ENCODE measurements around the gene MICAL3. TPM values are rescaled to one million over a fixed set of nuclear protein-coding genes. Genes with fewer than 3 reads are reported as not detected.

The MICAL3 gene
- total RNA-seq, 1 experiment from 2014 or later = 47.1 TPM

DNA sequence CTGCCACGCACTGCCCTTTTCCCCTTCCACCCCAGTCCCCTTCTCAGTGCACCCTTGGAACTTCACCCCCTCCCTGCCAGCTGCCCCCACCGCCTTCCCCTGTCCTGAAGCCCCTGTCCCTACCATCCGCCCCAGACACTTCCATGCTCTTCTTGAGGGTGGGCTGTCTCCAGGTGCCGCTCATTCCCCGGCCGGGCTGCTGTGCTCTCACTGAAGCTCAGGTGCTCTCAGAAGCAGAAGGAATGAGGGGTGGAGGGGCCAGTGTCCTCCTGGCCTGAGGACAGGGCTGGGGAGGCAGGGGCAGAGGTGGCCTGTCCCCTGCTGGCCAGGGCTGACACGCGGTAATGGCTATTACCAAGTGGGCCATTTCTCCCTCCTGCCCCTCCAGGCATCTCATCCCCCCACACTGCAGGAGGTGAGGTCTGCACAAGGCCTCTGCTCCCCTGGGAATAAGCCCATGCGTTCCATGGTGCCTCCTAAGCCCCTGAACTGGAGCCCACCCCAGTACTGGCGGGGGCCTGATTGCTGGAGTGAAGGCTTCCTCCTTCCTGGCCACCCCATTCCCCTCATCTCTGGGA, 243.5 kb downstream of the MICAL3 start:
- no peak overlapping the region for H3K27ac ChIP-seq (ENCODE audit: low read length)
- intact Hi-C loops (cut with micrococcal nuclease; ENCODE audit: unreplicated experiment) = loop anchor here (5.0 kb wide), 1 partner anchor 39 kb away; no protein-coding TSS in a partner anchor
- no peak for ATAC-seq

DNA sequence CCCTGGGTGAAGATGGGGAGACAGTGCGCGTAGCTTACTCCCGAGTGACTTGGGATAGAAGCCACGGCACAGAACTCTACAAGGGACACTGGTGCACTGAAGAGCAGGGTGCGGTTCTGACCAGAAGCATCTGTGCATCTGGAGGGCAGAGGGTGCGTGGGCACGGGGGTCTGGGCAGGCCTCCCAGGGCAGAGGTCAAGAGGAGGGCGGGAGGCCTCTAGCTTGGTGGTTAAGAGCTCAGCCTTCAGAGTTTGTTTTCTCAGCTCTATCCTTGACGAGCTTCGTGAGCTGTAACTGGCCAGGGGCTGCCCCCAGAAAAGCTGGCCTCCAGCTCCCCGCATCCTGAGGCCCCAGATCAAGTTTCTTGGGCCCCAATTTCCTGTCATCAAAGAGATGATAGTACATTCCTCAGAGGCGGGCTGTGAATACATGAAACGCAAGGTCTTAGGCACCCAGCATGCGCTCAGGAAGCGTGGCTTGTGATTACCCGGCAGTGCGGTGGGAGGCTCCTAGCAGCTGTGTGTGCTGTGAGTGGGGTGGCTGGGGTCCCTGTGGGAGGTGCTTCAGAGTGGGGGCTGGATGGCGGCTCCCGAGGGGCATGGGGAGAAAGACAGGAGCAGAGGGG, 244.1 kb downstream of the MICAL3 start:
- no TSS peak for BruUV-seq (replicated peaks)
- in situ Hi-C loops (cut with HindIII; ENCODE audit: low pct_unique_long_range_greater_than_20kb, low sequenced_read_pairs) = no loop called here
- H3K27me3 ChIP-seq (ENCODE audit: control insufficient read depth, insufficient read depth, low read length) = no peaks in the 10 kb centered on the region
- H3K36me3 ChIP-seq (ENCODE audit: control insufficient read depth, insufficient read depth, low read length) = no peaks in the 10 kb centered on the region
- no peaks in the 10 kb centered on the region for H3K9me3 ChIP-seq (ENCODE audit: control insufficient read depth, insufficient read depth, low read depth, low read length)
- ATAC-seq (no peak), DNase-seq (ENCODE audit: low read depth, low spot score) (no peak)
- intact Hi-C loops (cut with micrococcal nuclease; ENCODE audit: unreplicated experiment) = loop anchor here (5.0 kb wide), 1 partner anchor 38 kb away; no protein-coding TSS in a partner anchor
- peaks cover 21% of the 10 kb centered on the region for H3K4me1 ChIP-seq (ENCODE audit: control insufficient read depth, insufficient read depth, low read length)
- TF ChIP-seq, protein P1, sequence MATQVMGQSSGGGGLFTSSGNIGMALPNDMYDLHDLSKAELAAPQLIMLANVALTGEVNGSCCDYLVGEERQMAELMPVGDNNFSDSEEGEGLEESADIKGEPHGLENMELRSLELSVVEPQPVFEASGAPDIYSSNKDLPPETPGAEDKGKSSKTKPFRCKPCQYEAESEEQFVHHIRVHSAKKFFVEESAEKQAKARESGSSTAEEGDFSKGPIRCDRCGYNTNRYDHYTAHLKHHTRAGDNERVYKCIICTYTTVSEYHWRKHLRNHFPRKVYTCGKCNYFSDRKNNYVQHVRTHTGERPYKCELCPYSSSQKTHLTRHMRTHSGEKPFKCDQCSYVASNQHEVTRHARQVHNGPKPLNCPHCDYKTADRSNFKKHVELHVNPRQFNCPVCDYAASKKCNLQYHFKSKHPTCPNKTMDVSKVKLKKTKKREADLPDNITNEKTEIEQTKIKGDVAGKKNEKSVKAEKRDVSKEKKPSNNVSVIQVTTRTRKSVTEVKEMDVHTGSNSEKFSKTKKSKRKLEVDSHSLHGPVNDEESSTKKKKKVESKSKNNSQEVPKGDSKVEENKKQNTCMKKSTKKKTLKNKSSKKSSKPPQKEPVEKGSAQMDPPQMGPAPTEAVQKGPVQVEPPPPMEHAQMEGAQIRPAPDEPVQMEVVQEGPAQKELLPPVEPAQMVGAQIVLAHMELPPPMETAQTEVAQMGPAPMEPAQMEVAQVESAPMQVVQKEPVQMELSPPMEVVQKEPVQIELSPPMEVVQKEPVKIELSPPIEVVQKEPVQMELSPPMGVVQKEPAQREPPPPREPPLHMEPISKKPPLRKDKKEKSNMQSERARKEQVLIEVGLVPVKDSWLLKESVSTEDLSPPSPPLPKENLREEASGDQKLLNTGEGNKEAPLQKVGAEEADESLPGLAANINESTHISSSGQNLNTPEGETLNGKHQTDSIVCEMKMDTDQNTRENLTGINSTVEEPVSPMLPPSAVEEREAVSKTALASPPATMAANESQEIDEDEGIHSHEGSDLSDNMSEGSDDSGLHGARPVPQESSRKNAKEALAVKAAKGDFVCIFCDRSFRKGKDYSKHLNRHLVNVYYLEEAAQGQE (IDR thresholded peaks at IDR 0.05; ENCODE audit: insufficient read depth in 1 of 2, low read depth in 2 of 2, low read length in 1 of 2) = no peak
- TF ChIP-seq SIN3A (IDR thresholded peaks at IDR 0.05; ENCODE audit: borderline replicate concordance, insufficient read depth, low read depth, low read length) (no peak), TCF7L2 (IDR thresholded peaks at IDR 0.05; ENCODE audit: low read depth, low read length) (no peak), POLR2AphosphoS5 (IDR thresholded peaks at IDR 0.05; ENCODE audit: low read depth, low read length) (no peak)
- TF ChIP-seq, protein P2, sequence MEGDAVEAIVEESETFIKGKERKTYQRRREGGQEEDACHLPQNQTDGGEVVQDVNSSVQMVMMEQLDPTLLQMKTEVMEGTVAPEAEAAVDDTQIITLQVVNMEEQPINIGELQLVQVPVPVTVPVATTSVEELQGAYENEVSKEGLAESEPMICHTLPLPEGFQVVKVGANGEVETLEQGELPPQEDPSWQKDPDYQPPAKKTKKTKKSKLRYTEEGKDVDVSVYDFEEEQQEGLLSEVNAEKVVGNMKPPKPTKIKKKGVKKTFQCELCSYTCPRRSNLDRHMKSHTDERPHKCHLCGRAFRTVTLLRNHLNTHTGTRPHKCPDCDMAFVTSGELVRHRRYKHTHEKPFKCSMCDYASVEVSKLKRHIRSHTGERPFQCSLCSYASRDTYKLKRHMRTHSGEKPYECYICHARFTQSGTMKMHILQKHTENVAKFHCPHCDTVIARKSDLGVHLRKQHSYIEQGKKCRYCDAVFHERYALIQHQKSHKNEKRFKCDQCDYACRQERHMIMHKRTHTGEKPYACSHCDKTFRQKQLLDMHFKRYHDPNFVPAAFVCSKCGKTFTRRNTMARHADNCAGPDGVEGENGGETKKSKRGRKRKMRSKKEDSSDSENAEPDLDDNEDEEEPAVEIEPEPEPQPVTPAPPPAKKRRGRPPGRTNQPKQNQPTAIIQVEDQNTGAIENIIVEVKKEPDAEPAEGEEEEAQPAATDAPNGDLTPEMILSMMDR (IDR thresholded peaks at IDR 0.05) = no peak
- no peak overlapping the region for H3K27ac ChIP-seq (ENCODE audit: low read length)
- CTCF ChIA-PET = interaction anchor here (0.5 kb wide), 1 partner anchor 474 kb away, joined by 3 read pairs; no protein-coding TSS in a partner anchor
- H3K4me3 ChIP-seq (ENCODE audit: low read depth in 2 of 2, low read length in 2 of 2) = no peak overlapping the region
- POLR2A ChIA-PET = no interaction called here

More for the DNA sequence above, 243.5 kb downstream of the MICAL3 start:
- Histone ChIP-seq H3K36me3 (ENCODE audit: control insufficient read depth, insufficient read depth, low read length) (no peaks in the 10 kb centered on the region), H3K9me3 (ENCODE audit: control insufficient read depth, insufficient read depth, low read depth, low read length) (no peaks in the 10 kb centered on the region), H3K27me3 (ENCODE audit: control insufficient read depth, insufficient read depth, low read length) (no peaks in the 10 kb centered on the region), H3K4me3 (ENCODE audit: low read depth in 2 of 2, low read length in 2 of 2) (no peak overlapping the region), H3K4me1 (ENCODE audit: control insufficient read depth, insufficient read depth, low read length) (peaks cover 17% of the 10 kb centered on the region)
- CTCF ChIA-PET = interaction anchor here (1.4 kb wide), 1 partner anchor 38 kb away, joined by 4 read pairs; no protein-coding TSS in a partner anchor
- in situ Hi-C loops (cut with HindIII; ENCODE audit: low pct_unique_long_range_greater_than_20kb, low sequenced_read_pairs) = no loop called here
- TF ChIP-seq TCF7L2 (IDR thresholded peaks at IDR 0.05; ENCODE audit: low read depth, low read length) (no peak), SIN3A (IDR thresholded peaks at IDR 0.05; ENCODE audit: borderline replicate concordance, insufficient read depth, low read depth, low read length) (no peak), POLR2AphosphoS5 (IDR thresholded peaks at IDR 0.05; ENCODE audit: low read depth, low read length) (no peak)
- TF ChIP-seq, protein P2 (IDR thresholded peaks at IDR 0.05) = no peak
- TF ChIP-seq, protein P1 (IDR thresholded peaks at IDR 0.05; ENCODE audit: insufficient read depth in 1 of 2, low read depth in 2 of 2, low read length in 1 of 2) = no peak
- BruUV-seq (replicated peaks) = no TSS peak
- no peak for DNase-seq (ENCODE audit: low read depth, low spot score)
- POLR2A ChIA-PET = no interaction called here

Data from Panc1 (cell line).